ENCODE results near the gene ESPL1. TPM values are rescaled to one million over a fixed set of nuclear protein-coding genes. Genes with fewer than 3 reads are reported as not detected.
A peak's percentile ranks its signal among the peaks of the same experiment; 100 is the strongest.

ESPL1 gene
- total RNA-seq, 2 donors from 2014 or later = 0.30 to 0.83 TPM

GRCh38 chr12:53255996-53256395 lies 12.1 kb upstream of the ESPL1 start:
- ATAC-seq (no peak), DNase-seq (no peak)
- Mint-ChIP-seq H3K27ac (peak overlapping the region; percentile 21), H3K36me3 (ENCODE audit: low read depth) (peaks cover 5% of the 10 kb centered on the region), H3K4me1 (peaks cover 40% of the 10 kb centered on the region), H3K4me3 (no peak overlapping the region), H3K27me3 (no peaks in the 10 kb centered on the region)
- H3K9me3 ChIP-seq (ENCODE audit: control insufficient read depth, low read length, poor library complexity, severe bottlenecking) = no peaks in the 10 kb centered on the region

GRCh38 chr12:53258541-53259539 lies 9.3 kb upstream of the ESPL1 start:
- no peaks in the 10 kb centered on the region for H3K9me3 ChIP-seq (ENCODE audit: control insufficient read depth, low read length, poor library complexity, severe bottlenecking)
- no peaks in the 10 kb centered on the region for H3K27me3 Mint-ChIP-seq
- H3K36me3 Mint-ChIP-seq (ENCODE audit: low read depth) = no peaks in the 10 kb centered on the region
- H3K4me1 Mint-ChIP-seq = peaks cover 20% of the 10 kb centered on the region
- ATAC-seq = no peak
- peak overlapping the region; percentile 53 for H3K27ac Mint-ChIP-seq
- DNase-seq = no peak
- H3K4me3 Mint-ChIP-seq = no peak overlapping the region

GRCh38 chr12:53259891-53260290 lies 8.2 kb upstream of the ESPL1 start:
- H3K27me3 Mint-ChIP-seq = no peaks in the 10 kb centered on the region
- DNase-seq (no peak), ATAC-seq (no peak)
- peaks cover 16% of the 10 kb centered on the region for H3K4me1 Mint-ChIP-seq
- peak overlapping the region; percentile 66 for H3K27ac Mint-ChIP-seq
- H3K9me3 ChIP-seq (ENCODE audit: control insufficient read depth, low read length, poor library complexity, severe bottlenecking) = no peaks in the 10 kb centered on the region
- H3K36me3 Mint-ChIP-seq (ENCODE audit: low read depth) = no peaks in the 10 kb centered on the region
- no peak overlapping the region for H3K4me3 Mint-ChIP-seq

GRCh38 chr12:53265783-53266182 lies 2.3 kb upstream of the ESPL1 start:
- ATAC-seq = no peak
- Mint-ChIP-seq H3K4me1 (peaks cover 18% of the 10 kb centered on the region), H3K4me3 (no peak overlapping the region), H3K36me3 (ENCODE audit: low read depth) (no peaks in the 10 kb centered on the region), H3K27ac (no peak overlapping the region), H3K27me3 (no peaks in the 10 kb centered on the region)
- DNase-seq = no peak
- no peaks in the 10 kb centered on the region for H3K9me3 ChIP-seq (ENCODE audit: control insufficient read depth, low read length, poor library complexity, severe bottlenecking)

- H3K4me3 Mint-ChIP-seq = peak overlapping the region; percentile 99
- H3K27ac Mint-ChIP-seq = peak overlapping the region; percentile 88
- H3K36me3 Mint-ChIP-seq (ENCODE audit: low read depth) = no peaks in the 10 kb centered on the region
- H3K9me3 ChIP-seq (ENCODE audit: control insufficient read depth, low read length, poor library complexity, severe bottlenecking) = no peaks in the 10 kb centered on the region
- DNase-seq = no peak
- ATAC-seq = peak; percentile 39
- no peaks in the 10 kb centered on the region for H3K27me3 Mint-ChIP-seq
- peaks cover 20% of the 10 kb centered on the region for H3K4me1 Mint-ChIP-seq
Observed at GRCh38 chr12:53267306-53267998, 647 bp upstream of the ESPL1 start.

GRCh38 chr12:53268630-53269562 lies 797 bp downstream of the ESPL1 start:
- H3K9me3 ChIP-seq (ENCODE audit: control insufficient read depth, low read length, poor library complexity, severe bottlenecking) = no peaks in the 10 kb centered on the region
- ATAC-seq (no peak), DNase-seq (no peak)
- Mint-ChIP-seq H3K4me1 (peaks cover 20% of the 10 kb centered on the region), H3K27ac (peak overlapping the region; percentile 88), H3K4me3 (peak overlapping the region; percentile 99), H3K36me3 (ENCODE audit: low read depth) (no peaks in the 10 kb centered on the region), H3K27me3 (no peaks in the 10 kb centered on the region)

GRCh38 chr12:53274445-53274844 lies 6.3 kb downstream of the ESPL1 start:
- Mint-ChIP-seq H3K4me3 (no peak overlapping the region), H3K36me3 (ENCODE audit: low read depth) (no peaks in the 10 kb centered on the region), H3K4me1 (peaks cover 4% of the 10 kb centered on the region), H3K27ac (peak overlapping the region; percentile 75), H3K27me3 (no peaks in the 10 kb centered on the region)
- DNase-seq (no peak), ATAC-seq (no peak)
- H3K9me3 ChIP-seq (ENCODE audit: control insufficient read depth, low read length, poor library complexity, severe bottlenecking) = no peaks in the 10 kb centered on the region

- Mint-ChIP-seq H3K27me3 (no peaks in the 10 kb centered on the region), H3K36me3 (ENCODE audit: low read depth) (no peaks in the 10 kb centered on the region), H3K27ac (no peak overlapping the region), H3K4me3 (no peak overlapping the region), H3K4me1 (peaks cover 5% of the 10 kb centered on the region)
- H3K9me3 ChIP-seq (ENCODE audit: control insufficient read depth, low read length, poor library complexity, severe bottlenecking) = no peaks in the 10 kb centered on the region
- ATAC-seq (no peak), DNase-seq (no peak)
Observed at GRCh38 chr12:53276511-53276910, 8.4 kb downstream of the ESPL1 start.

- Mint-ChIP-seq H3K4me1 (peaks cover 2% of the 10 kb centered on the region), H3K27me3 (no peaks in the 10 kb centered on the region), H3K36me3 (ENCODE audit: low read depth) (no peaks in the 10 kb centered on the region), H3K27ac (no peak overlapping the region), H3K4me3 (no peak overlapping the region)
- DNase-seq (no peak), ATAC-seq (no peak)
- H3K9me3 ChIP-seq (ENCODE audit: control insufficient read depth, low read length, poor library complexity, severe bottlenecking) = no peaks in the 10 kb centered on the region
Observed at GRCh38 chr12:53277981-53278380, 9.9 kb downstream of the ESPL1 start.

- H3K9me3 ChIP-seq (ENCODE audit: control insufficient read depth, low read length, poor library complexity, severe bottlenecking) = no peaks in the 10 kb centered on the region
- Mint-ChIP-seq H3K27ac (no peak overlapping the region), H3K36me3 (ENCODE audit: low read depth) (no peaks in the 10 kb centered on the region), H3K4me1 (peaks cover 2% of the 10 kb centered on the region), H3K4me3 (no peak overlapping the region), H3K27me3 (no peaks in the 10 kb centered on the region)
- DNase-seq (no peak), ATAC-seq (no peak)
Observed at GRCh38 chr12:53279283-53279869, 11.3 kb downstream of the ESPL1 start.

- ATAC-seq = no peak
- Mint-ChIP-seq H3K27me3 (no peaks in the 10 kb centered on the region), H3K4me1 (peaks cover 2% of the 10 kb centered on the region), H3K27ac (no peak overlapping the region), H3K4me3 (no peak overlapping the region), H3K36me3 (ENCODE audit: low read depth) (no peaks in the 10 kb centered on the region)
- no peaks in the 10 kb centered on the region for H3K9me3 ChIP-seq (ENCODE audit: control insufficient read depth, low read length, poor library complexity, severe bottlenecking)
- DNase-seq = no peak
Observed at GRCh38 chr12:53279888-53280498, 11.9 kb downstream of the ESPL1 start.

GRCh38 chr12:53286448-53286847 lies 18.3 kb downstream of the ESPL1 start:
- Mint-ChIP-seq H3K4me3 (no peak overlapping the region), H3K36me3 (ENCODE audit: low read depth) (no peaks in the 10 kb centered on the region), H3K27ac (no peak overlapping the region), H3K4me1 (peaks cover 8% of the 10 kb centered on the region), H3K27me3 (no peaks in the 10 kb centered on the region)
- H3K9me3 ChIP-seq (ENCODE audit: control insufficient read depth, low read length, poor library complexity, severe bottlenecking) = no peaks in the 10 kb centered on the region
- DNase-seq = no peak
- no peak for ATAC-seq

All from T-helper 17 cell (primary cell).